NOMO-1 (cell line): ENCODE data around the gene ZNF335.
A peak's percentile ranks its signal among the peaks of the same experiment; 100 is the strongest.
"Not testable (repeated sequence)": the region's sequence is repeated elsewhere in the genome, so short reads cannot be mapped to it uniquely, and the experiment has no call there.

Experiments
- DNase-seq, 2 experiments: peaks; one replicate each; lab custom pipeline; 2025; ENCODE audit not compliant: unreplicated experiment in 2 of 2; lab: John Stamatoyannopoulos, UW

Gene ZNF335

DNA sequence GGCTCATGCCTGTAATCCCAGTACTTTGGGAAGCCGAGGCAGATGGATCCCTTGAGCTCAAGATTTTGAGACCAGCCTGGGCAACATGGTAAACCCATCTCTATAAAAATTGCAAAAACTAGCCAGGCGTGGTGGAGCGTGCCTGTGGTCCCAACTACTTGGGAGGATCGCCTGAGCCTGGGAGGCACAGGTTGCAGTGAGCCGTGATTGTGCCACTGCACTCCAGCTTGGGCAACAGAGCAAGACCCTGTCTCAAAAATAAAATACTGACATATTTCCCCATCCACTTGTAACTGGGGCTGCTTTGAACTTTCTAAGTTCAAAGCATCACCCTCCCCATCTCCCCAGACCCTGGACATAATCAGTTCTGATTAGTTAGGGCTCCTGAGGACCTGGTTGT, 29.5 kb upstream of the ZNF335 start:
- no peak for DNase-seq

DNA sequence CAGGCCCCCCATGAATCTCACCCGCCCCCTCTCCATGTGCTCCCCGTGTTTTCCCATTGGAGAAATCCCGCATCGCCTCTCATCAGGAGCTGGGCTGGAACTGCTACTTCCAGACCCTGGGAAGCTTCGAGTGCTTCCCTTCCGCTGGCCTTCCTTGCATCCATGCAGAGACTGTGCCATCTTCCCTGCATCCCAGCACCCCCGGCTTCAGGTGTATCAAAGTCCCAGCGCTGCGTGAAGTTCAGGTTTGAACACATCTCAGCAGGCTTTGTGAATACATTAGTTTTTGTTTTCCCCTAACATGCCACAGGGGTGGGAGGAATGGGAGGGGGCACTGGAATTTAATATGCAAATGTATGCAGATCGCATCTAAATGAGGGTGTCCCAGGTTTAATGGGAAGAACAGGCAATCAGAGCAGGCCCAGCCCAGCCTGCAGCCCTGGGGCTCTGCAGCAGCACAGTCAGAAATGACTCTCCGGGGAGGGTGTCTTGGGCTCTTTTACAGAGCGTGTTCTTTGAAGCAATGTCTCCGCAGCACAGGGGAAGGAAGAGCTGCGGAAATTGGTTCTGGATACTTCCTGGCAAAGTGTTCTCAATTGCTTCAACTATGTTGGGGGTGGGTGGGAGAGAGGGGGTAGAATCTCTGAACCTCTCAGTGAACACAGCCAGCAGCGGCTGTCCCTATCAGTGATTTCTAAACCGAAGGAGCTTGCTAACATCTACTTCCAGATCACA, 28.4 kb upstream of the ZNF335 start:
- no peak for DNase-seq

DNA sequence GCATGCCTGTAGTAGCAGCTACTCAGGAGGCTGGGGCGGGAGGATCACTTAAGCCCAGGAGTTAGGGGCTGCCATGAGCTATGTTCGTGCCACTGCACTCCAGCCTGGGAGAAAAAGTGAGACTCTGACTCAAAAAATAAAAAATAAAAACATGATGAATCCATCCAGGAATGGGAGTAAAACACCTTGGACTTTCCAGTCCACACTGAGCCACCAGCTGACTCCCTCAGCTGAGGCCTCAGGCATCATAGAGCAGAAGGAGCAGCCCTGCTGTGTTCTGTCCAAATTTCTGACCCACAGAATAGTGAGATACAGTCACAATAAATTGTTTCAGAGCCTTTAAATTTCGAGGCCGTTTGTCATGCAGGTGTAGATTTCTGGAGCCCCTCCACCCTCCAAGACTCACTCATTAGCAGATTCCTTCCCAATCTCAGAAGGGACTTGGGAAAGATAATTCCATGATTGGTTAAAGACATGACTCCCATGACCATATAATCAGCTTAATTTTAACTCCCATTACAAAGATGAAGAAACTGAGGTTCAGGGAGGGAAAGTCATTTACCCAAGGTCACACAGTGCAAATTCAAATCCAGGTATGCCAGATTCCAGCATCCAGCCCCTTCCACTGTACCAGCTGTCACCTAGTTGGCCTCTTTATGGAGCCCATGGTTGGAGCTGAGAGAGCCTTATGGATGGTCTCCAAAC, 27.7 kb upstream of the ZNF335 start:
- DNase-seq, result no peak

DNA sequence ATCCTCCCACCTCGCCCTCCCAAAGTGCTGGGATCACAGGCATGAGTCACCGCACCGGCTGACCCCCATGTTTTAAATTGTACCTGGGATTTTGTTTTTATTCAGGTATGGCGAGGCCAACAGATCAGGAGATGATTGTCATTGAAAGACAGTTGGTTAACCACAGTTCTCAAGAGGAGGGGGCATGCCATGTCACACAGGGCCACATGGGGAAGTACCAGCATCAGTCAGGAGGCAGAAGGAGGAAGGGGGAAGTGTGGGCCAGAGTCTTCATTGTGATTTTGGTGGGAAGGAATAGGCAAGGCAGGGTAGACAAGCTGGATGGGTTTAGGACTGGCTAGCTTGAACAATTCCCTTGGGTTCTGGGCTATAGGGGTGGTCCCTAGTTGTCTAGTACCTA, 26.8 kb upstream of the ZNF335 start:
- peak; percentile 67 to 81 for DNase-seq

DNA sequence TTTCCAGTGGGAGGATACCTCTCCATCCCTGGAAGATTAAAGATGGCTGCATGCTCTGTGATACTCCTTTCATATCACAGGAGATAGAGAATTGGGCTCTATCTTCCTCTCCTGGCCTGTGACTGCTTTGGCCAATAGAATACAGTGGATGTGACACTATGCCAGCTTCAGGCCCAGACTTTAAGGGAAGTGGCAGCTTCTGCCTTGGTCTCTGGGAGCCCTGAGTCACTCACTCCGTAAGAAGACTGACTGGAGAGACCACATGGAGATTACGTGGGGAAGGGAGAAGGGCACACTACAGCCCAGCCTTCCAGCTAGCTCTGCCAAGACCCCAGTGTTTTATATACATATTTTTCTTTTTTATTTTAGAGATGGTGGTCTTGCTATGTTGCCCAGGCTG, 26.3 kb upstream of the ZNF335 start:
- peak; percentile 74 to 95 for DNase-seq

DNA sequence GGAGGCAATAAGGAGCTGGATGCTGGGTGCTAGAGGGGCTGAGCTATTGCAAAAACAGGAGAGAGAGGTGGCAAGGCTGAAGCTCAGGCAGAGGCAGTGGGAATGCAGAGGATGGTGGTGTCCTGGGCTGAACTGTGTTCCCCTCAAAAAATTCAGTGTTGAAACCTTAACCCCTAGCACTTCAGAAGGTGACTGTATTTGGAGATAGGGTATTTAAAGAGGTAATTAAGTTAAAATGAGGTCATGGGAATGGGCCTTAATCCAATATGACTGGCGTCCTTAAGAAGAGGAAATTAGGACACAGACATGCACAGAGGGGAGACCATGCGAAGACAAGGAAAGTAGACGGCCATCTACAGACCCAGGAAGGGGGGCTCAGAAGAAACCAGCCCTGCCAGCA, 25.2 kb upstream of the ZNF335 start:
- DNase-seq, result no peak

DNA sequence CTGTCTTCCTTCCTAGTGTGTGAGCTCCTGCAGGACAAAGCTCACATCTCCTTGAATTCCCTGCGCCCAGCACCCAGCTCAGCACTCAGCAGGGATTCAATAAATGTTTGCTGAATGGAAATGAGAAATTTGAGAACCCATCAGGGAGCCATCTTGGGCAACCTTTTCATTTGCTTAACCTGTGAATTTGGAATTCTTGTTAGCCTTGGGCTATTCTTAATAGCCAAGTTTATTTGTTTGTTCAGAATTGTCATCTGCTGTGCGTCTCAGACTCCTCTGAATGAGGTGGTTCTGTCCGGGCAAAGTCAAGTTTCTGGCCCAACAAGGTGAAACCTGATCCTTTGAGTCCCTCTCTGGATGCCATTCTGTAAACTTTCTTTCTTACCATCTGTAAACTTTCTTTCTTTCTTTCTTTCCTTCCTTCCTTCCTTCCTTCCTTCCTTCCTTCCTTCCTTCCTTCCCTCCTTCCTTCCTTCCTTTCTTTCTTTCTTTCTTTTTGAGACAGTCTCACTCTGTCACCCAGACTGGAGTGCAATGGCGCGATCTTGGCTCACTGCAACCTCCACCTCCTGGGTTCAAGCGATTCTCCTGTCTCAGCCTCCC, 23.6 kb upstream of the ZNF335 start:
- DNase-seq, result not testable (repeated sequence)

DNA sequence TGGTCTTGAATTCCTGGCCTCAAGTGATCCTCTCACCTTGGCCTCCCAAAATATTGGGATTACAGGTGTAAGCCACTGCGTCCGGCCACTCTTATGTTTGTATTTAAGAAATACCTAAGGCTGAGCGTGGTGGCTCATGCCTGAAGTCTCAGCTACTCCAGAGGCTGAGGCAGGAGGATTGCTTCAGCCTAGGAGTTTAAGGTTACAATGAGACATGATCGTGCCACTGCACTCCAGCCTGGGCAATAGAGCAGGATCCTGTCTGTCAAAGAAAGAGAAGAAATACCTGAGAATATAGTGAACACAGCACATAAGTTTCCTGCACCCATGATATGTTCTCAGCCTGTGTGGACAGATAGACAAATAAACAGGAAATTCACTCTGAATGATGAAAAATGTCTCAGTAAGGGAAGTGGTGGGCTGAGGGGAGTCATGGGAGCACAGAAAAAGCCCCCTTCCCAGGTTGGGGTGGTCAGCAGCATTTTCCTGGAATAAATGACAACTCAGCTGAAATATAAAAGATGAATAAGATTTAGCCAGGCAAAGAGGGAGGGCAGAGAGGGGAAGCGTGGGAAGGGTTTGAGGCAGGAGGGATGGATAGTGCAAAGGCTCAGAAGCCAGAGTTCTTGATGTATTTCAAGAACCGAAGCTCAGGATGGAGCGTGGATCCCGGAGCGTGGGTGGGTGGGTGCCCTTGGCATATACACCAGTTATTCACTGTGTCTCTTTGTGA, 22.9 kb upstream of the ZNF335 start:
- no peak for DNase-seq

DNA sequence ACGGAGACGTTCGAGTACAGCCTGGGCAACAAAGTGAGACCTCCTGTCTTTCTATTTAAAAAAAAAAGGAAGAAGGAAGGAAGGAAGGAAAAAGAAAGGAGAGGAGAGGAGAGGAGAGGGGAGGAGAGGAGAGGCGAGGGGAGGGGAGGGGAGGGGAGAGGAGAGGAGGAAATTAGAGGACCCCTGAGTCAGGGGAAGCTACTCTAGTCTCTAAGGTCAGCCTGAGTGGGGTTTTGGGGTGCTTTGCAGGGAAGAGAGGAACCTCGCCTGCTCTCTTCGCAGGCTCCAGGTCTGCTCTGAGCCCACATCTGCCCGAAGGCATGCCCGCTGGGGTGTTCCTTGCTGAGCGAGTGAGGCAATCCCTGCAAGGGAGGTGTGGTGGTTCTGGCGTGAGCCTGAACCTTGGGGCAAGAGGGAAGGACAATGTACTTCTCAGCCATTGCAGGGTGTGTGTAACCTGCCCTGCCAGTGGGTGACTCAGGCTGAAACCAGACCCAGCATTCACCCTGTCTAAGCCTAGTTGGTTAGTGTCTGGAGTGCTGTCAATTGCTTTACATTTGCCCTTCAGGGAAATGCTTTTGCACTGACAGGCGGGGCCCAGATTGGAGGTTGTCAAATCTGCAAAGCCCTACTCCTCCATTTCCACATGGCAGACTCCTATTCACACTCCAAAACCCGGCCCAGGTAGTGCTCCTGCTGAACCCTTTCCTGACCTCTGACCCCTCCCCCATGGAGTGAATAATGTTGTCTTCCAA, 21.4 kb upstream of the ZNF335 start:
- peak; percentile 84 to 87 for DNase-seq

DNA sequence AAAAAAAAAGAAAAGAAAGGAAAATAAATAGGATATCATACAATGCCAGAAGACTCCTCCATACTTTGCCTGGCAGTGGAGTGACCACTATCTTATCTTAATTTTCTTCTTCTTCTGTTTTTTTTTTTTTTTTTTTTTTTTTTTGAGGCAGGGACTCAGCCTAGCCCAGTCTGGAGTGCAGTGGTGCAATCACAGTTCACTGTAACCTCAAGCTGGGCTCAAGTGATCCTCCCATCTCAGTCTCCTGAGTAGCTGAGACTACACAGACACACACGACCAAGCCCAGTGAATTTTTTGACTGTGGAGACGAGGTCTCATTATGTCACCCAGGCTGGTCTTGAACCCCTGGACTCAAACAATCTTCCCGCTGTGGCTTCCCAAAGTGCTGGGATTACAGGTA, 19.6 kb upstream of the ZNF335 start:
- peak; percentile 16 to 63 for DNase-seq

DNA sequence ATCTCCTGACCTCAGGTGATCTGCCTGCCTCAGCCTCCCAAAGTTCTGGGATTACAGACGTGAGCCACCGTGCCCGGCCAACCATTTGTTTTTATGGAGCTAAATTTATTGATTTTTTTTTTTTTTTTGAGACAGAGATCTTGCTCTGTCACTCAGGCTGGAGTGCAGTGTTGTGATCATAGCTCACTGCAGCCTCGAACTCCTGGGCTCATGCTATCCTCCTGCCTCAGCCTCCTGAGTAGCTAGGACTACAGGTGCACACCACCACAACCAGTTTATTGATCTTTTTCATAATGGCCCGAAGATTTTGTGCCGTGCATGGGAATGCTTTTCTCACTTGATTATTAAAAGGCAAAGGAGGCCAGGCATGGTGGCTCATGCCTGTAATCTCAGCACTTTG, 16.8 kb upstream of the ZNF335 start:
- DNase-seq, result not testable (repeated sequence)

DNA sequence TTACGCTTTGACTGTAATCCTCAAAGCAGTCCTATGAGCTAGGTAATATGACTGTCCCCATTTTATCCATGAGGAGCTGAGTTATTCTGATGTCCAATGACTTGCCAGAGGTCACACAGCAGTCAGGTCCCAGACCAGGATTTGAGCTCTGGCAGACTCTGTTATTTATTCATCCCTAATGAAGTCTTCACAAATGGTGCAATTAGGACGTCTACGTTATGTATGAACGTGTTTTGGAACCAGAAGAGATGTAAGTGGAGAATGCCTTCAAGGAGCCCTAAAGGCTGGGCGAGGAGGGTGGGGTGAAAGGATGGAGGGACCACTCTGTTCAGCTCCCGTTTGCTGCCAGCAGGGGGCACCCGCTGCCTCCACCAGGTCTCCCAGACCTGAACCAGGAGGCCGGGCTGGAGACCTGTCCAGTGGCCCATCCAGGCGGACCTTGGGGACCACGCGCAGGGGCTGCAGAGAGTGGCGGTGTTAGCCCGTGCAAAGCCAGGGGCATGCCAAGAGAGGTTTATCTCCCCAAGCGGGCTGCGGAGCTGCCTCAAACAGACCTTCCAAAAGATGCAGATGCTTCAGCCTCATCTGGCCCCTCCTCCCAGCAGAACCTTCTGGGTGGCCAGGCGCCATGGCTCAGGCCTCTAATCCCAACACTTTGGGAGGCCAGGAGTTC, 15.2 kb upstream of the ZNF335 start:
- peak; percentile 31 to 57 for DNase-seq

DNA sequence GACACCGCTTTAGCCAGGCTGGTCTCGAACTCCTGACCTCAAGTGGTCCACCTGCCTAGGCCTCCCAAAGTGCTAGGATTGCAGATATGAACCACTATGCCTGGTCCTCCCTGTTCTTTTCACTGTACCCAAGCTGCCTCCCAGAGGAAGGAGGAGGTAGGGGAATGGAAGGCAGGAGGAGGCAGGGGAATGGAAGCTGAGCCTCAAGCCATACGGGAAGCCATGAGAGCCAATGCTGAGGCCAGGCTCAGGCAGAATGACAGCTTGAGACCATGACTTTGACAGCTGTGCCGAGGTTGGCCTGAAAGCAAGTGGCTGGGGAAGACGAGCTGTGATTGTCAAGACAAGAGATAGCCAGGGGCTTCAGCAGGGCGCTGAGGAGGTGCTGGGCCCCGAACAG, 13.6 kb upstream of the ZNF335 start:
- no peak for DNase-seq

DNA sequence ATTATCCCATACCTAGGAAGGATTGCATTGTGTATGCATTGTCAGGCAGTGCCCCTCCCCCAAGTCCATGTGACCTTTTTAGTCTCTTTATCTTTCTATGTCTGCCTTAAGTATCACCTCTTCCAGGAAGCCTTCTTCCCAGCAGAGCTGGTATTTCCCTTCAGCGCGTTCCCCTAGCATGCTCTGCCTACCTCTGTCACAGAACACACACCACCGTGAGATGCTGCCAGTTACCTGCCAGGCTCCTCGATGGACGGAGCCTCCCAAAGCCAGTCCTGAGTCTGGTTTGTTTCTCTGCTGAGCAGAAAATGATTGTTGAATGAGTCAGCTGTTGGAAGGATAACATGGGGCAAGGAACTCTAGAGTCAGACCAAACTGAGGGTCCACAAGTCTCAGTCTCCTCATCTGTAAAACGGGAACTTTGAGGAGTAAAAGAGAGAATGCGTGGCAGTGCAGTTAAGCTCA, 11.3 kb upstream of the ZNF335 start:
- DNase-seq, result no peak

DNA sequence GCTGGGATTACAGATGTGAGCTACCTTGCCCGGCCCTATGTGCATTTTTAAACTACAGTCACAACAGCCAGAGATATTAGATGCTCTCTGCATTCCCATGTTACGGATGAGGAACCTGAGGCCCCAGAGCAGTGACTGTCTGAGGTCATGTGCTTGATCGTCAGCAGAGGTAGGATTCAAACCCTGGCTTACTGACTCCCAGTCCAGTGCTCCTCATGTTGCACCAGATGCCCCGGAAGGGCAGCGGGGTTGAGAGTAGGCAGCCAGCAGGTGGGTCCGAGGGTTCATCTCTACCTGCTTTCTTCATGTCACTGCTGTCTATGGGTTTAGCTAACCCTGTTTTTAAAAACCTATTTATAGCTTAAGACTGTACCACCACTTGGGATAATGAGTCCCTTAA, 9.3 kb upstream of the ZNF335 start:
- DNase-seq, result no peak

DNA sequence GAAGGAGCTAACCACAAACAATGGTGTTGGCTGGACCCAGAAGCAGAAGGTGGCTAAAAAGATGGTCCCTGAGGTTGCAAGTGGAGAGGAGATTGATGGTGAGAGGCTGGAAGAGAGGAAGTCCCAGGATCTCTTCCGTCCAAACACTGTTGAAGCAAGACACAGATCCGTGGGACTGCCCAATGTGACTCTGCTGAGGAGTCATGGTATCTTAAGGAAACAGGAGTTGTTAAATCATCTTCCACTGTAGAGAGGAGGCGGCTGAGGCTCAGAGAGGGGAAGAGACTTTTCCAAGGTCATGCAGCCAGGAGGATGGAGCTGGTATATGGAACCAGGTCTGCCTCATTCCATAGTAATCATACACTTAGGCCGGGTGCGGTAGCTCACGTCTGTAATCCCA, 4.1 kb upstream of the ZNF335 start:
- DNase-seq, result no peak

DNA sequence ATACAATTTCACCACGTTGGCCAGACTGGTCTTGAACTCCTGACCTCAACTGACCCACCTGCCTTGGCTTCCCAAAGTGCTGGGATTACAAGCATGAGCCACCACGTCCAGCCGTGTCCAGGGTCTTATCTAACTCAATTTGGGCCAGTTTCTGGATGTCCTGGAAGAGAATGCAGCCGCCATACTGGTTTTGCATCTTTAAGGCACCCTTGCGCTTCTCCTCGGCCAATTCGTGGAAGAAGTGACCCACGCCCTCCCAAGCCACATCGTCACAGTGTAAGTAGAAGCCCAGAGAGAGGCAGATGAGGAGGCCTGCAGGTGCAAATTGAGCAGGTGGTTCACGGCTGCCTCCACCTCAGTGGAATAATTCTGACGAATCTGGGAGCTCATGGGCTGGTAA, 3.7 kb upstream of the ZNF335 start:
- DNase-seq, result no peak

DNA sequence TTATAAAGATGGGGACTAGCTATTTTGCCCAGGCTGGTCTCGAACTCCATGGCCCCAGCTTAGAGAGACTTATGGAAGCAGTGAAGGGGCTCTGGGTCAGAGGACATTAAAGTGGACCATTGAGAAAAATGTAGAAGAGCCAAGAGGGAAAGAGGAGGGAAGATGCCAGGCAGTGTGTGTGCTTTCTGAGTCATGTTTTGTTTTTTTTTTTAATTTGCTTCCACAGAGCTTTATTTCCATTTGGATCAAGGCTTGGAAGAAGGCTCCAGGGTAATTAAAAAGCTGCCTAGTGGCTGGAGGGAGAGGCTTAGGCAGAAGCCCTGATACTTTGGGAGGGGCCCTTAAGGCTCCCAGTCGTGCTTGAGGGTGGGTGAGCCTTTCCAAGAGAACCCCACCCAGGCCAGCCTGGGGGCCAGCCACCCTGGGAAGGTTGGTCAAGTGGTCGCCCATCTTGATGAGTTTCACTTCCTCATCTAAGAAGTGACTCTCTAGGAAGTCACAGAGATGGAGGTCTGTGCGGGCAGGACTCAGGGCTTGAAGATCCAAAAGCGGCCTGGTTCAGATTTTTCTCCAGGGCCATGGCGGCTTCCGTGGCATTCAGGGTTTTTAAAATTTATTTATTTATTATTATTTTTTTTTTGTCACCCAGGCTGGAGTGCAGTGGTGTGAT, 3.0 kb upstream of the ZNF335 start:
- peak; percentile 19 to 35 for DNase-seq

DNA sequence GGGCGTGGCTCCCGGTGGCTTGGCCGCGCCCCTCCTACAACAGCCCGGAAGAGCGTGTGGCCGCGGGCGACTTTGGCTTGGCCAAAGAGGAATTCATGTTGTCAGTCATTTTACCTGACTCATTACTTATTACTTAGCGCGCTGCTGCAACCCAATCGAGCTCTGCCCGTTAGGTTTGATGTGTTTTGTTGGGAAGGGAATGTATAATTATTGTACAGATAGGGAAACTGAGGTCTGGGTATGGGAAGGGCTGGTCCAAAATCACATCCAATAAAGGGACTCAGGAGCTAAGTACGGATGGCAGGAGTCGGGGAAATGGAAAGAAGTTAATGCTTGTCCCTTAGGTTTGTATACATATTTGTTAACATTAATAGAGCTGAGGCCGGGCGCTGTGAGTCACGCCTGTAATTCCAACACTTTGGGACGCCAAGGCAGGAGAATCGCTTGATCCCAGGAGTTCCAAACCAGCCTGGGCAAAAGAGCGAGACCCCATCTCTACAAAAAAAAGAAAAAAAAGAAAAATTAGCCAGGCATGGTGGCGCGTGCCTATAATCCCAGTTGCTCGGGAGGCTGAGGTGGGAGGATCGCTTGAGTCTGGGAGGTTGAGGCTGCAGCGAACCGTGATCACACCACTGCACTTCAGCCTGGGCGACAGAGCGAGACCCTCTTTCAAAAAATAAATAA, 639 bp upstream of the ZNF335 start:
- DNase-seq, result peak; percentile 92 to 98
